ENCODE results near the gene NECTIN1. TPM values are rescaled to one million over a fixed set of nuclear protein-coding genes. Genes with fewer than 3 reads are reported as not detected.
A peak's percentile ranks its signal among the peaks of the same experiment; 100 is the strongest.

The NECTIN1 gene
- total and polyA plus RNA-seq, 4 donors: 4.7 to 18.3 (median 7.3) TPM

- H3K4me3 ChIP-seq: no peak overlapping the region
- H3K36me3 ChIP-seq (ENCODE audit: control insufficient read depth in 4 of 4, insufficient read depth in 4 of 4, low read length in 4 of 4): no peaks in the 10 kb centered on the region
- TF ChIP-seq, protein P1, sequence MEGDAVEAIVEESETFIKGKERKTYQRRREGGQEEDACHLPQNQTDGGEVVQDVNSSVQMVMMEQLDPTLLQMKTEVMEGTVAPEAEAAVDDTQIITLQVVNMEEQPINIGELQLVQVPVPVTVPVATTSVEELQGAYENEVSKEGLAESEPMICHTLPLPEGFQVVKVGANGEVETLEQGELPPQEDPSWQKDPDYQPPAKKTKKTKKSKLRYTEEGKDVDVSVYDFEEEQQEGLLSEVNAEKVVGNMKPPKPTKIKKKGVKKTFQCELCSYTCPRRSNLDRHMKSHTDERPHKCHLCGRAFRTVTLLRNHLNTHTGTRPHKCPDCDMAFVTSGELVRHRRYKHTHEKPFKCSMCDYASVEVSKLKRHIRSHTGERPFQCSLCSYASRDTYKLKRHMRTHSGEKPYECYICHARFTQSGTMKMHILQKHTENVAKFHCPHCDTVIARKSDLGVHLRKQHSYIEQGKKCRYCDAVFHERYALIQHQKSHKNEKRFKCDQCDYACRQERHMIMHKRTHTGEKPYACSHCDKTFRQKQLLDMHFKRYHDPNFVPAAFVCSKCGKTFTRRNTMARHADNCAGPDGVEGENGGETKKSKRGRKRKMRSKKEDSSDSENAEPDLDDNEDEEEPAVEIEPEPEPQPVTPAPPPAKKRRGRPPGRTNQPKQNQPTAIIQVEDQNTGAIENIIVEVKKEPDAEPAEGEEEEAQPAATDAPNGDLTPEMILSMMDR (IDR thresholded peaks at IDR 0.05; ENCODE audit: control extremely low read depth, extremely low read depth): no peak
- H3K4me1 ChIP-seq (ENCODE audit: control insufficient read depth in 5 of 5, insufficient read depth in 5 of 5, low read length in 5 of 5): peaks cover 0 to 34% (median 2%) of the 10 kb centered on the region in 5 donors
- H3K9me3 ChIP-seq (ENCODE audit: control insufficient read depth in 4 of 4, insufficient read depth in 3 of 4, low read length in 3 of 4): no peaks in the 10 kb centered on the region
- 50 to 64% methylated on average over 9 of the region's 9 CpGs for WGBS, 2 donors
- ATAC-seq (ENCODE audit: insufficient read depth, low FRiP score) (no peak), DNase-seq (no peak)
- no peaks in the 10 kb centered on the region for H3K27me3 ChIP-seq (ENCODE audit: control insufficient read depth in 3 of 3, insufficient read depth in 3 of 3, low read length in 2 of 3)
- no peak overlapping the region for H3K27ac ChIP-seq (ENCODE audit: low read depth in 1 of 2, low read length in 1 of 2)
- peak overlapping the region in 1 of 2 donors; percentile 32 for H3K9ac ChIP-seq (ENCODE audit: insufficient read depth in 1 of 2, low read length in 2 of 2)
Observed at GRCh38 chr11:119709171-119709570, 19.8 kb downstream of the NECTIN1 start.

DNA sequence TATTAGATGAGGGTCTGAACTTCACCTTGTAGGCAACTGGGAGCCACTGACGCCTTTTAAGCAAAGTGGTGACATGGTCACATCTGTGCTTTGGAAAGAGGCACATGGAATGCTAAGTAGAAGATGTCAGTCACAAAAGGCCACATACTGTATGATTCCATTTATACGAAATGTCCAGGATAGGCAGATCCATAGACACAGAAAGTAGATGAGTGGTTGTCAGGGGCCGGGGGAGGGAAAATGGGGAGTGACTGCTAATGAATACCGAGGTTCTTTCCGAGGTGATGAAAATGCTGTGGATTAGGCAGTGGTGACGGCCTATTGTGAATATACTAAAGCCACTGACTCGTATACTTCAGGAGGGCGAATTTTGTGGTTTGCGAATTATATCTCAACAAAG, 20.6 kb downstream of the NECTIN1 start:
- peaks cover 0 to 34% (median 2%) of the 10 kb centered on the region in 5 donors for H3K4me1 ChIP-seq (ENCODE audit: control insufficient read depth in 5 of 5, insufficient read depth in 5 of 5, low read length in 5 of 5)
- H3K27ac ChIP-seq (ENCODE audit: low read depth in 1 of 2, low read length in 1 of 2): no peak overlapping the region
- DNase-seq (no peak), ATAC-seq (ENCODE audit: insufficient read depth, low FRiP score) (no peak)
- no peaks in the 10 kb centered on the region for H3K36me3 ChIP-seq (ENCODE audit: control insufficient read depth in 4 of 4, insufficient read depth in 4 of 4, low read length in 4 of 4)
- H3K9ac ChIP-seq (ENCODE audit: insufficient read depth in 1 of 2, low read length in 2 of 2): no peak overlapping the region
- 84 to 85% methylated on average over 9 of the region's 9 CpGs for WGBS, 2 donors
- no peaks in the 10 kb centered on the region for H3K9me3 ChIP-seq (ENCODE audit: control insufficient read depth in 4 of 4, insufficient read depth in 3 of 4, low read length in 3 of 4)
- H3K27me3 ChIP-seq (ENCODE audit: control insufficient read depth in 3 of 3, insufficient read depth in 3 of 3, low read length in 2 of 3): no peaks in the 10 kb centered on the region
- TF ChIP-seq, protein P1 (IDR thresholded peaks at IDR 0.05; ENCODE audit: control extremely low read depth, extremely low read depth): no peak
- no peak overlapping the region for H3K4me3 ChIP-seq

- no peaks in the 10 kb centered on the region for H3K27me3 ChIP-seq (ENCODE audit: control insufficient read depth in 3 of 3, insufficient read depth in 3 of 3, low read length in 2 of 3)
- no peak overlapping the region for H3K27ac ChIP-seq (ENCODE audit: low read depth in 1 of 2, low read length in 1 of 2)
- peaks cover 0 to 22% (median 2%) of the 10 kb centered on the region in 5 donors for H3K4me1 ChIP-seq (ENCODE audit: control insufficient read depth in 5 of 5, insufficient read depth in 5 of 5, low read length in 5 of 5)
- TF ChIP-seq, protein P1 (IDR thresholded peaks at IDR 0.05; ENCODE audit: control extremely low read depth, extremely low read depth): no peak
- H3K9me3 ChIP-seq (ENCODE audit: control insufficient read depth in 4 of 4, insufficient read depth in 3 of 4, low read length in 3 of 4): no peaks in the 10 kb centered on the region
- no peaks in the 10 kb centered on the region for H3K36me3 ChIP-seq (ENCODE audit: control insufficient read depth in 4 of 4, insufficient read depth in 4 of 4, low read length in 4 of 4)
- no peak overlapping the region for H3K9ac ChIP-seq (ENCODE audit: insufficient read depth in 1 of 2, low read length in 2 of 2)
- no peak for DNase-seq
- H3K4me3 ChIP-seq: no peak overlapping the region
- WGBS, 2 donors: 80 to 86% methylated on average over 2 of the region's 2 CpGs
- no peak for ATAC-seq (ENCODE audit: insufficient read depth, low FRiP score)
Observed at GRCh38 chr11:119706887-119707286, 22.1 kb downstream of the NECTIN1 start.

DNA sequence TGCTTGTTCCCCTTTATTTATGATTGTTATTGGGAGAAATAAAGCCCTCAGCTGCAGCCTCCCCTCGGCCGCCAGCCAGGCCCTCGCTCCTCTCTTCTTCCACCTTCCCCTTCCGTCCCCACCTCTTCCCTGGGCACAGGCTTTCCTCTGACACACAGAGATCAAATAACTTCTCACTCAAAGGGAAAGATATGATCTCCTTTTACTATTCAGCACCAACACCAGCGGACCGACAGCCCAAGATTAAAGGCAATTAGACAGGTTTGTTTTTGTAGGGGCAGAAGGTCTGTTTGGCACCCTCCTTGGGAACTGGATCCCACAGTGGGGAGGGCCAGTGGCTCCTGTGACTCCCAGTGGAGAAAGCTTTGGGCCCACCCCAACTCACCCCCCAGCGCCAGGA, 23.0 kb downstream of the NECTIN1 start:
- ATAC-seq (ENCODE audit: insufficient read depth, low FRiP score) (no peak), DNase-seq (no peak)
- WGBS, 2 donors: 49 to 66% methylated on average over 7 of the region's 7 CpGs
- H3K27me3 ChIP-seq (ENCODE audit: control insufficient read depth in 3 of 3, insufficient read depth in 3 of 3, low read length in 2 of 3): no peaks in the 10 kb centered on the region
- no peak overlapping the region for H3K9ac ChIP-seq (ENCODE audit: insufficient read depth in 1 of 2, low read length in 2 of 2)
- no peaks in the 10 kb centered on the region for H3K9me3 ChIP-seq (ENCODE audit: control insufficient read depth in 4 of 4, insufficient read depth in 3 of 4, low read length in 3 of 4)
- no peaks in the 10 kb centered on the region for H3K36me3 ChIP-seq (ENCODE audit: control insufficient read depth in 4 of 4, insufficient read depth in 4 of 4, low read length in 4 of 4)
- no peak overlapping the region for H3K27ac ChIP-seq (ENCODE audit: low read depth in 1 of 2, low read length in 1 of 2)
- no peak overlapping the region for H3K4me3 ChIP-seq
- TF ChIP-seq, protein P1 (IDR thresholded peaks at IDR 0.05; ENCODE audit: control extremely low read depth, extremely low read depth): no peak
- H3K4me1 ChIP-seq (ENCODE audit: control insufficient read depth in 5 of 5, insufficient read depth in 5 of 5, low read length in 5 of 5): peaks cover 0 to 16% (median 2%) of the 10 kb centered on the region in 5 donors

All from lung (tissue), 12 donors.